H1 (cell line): ENCODE data around the gene SEMA3A. TPM values are rescaled to one million over a fixed set of nuclear protein-coding genes. Genes with fewer than 3 reads are reported as not detected.

Source experiments
- CTCF ChIA-PET: fragments of 300-600 bp; sonication (Branson Sonifier 250); formaldehyde crosslinking; loops from one replicate; lab custom pipeline; 2021; ENCODE audit not compliant: partially characterized antibody; lab: Charles Lee
- POLR2A ChIA-PET: fragments of 300-600 bp; sonication (Branson Sonifier 250); formaldehyde crosslinking; loops from one replicate; lab custom pipeline; 2021; ENCODE audit warnings: inconsistent platforms; ENCODE audit not compliant: partially characterized antibody; lab: Charles Lee
- DNase-seq, 2 experiments: peaks; one replicate each; pipeline versions ENCODE4 v3.0.0 to v3.0.0-alpha.2; 2010 to 2022; ENCODE audit warnings: low spot score in 2 of 2, low read depth in 1 of 2, mixed read lengths in 1 of 2
- FAIRE-seq: peaks from 2 replicates; lab custom pipeline; 2011; peaks lifted over from hg19 to GRCh38; lab: Jason Lieb, UNC
- H2AFZ ChIP-seq: 2 replicates; pipeline ENCODE4 v1.8.1; 2012; ENCODE audit warnings: low read length, inconsistent platforms
- H2AK5ac ChIP-seq: 2 replicates; pipeline ENCODE4 v1.6.1; 2013; ENCODE audit warnings: low read depth, low read length
- H2BK120ac ChIP-seq: replicated peaks from 2 replicates; pipeline ENCODE3; 2013; ENCODE audit warnings: low read depth, low read length, inconsistent platforms
- H2BK12ac ChIP-seq: 2 replicates; pipeline ENCODE4 v1.6.1; 2013; ENCODE audit warnings: low read depth, low read length
- H2BK15ac ChIP-seq: 2 replicates; pipeline ENCODE4 v1.6.1; 2013; ENCODE audit warnings: low read length
- H2BK20ac ChIP-seq: 2 replicates; pipeline ENCODE4 v1.6.1; 2013; ENCODE audit warnings: low read length
- H2BK5ac ChIP-seq: 2 replicates; pipeline ENCODE4 v1.6.1; 2013; ENCODE audit warnings: low read depth, low read length
- H3K14ac ChIP-seq: 2 replicates; pipeline ENCODE4 v1.6.1; 2013; ENCODE audit warnings: inconsistent platforms; ENCODE audit not compliant: insufficient read length
- H3K18ac ChIP-seq: 2 replicates; pipeline ENCODE4 v1.6.1; 2013; ENCODE audit warnings: low read length; ENCODE audit errors: extremely low read depth
- H3K23ac ChIP-seq: 2 replicates; pipeline ENCODE4 v1.6.1; 2013; ENCODE audit warnings: inconsistent platforms; ENCODE audit not compliant: insufficient read length
- H3K23me2 ChIP-seq: 2 replicates; pipeline ENCODE4 v1.6.1; 2013; ENCODE audit warnings: low read depth, low read length
- H3K27ac ChIP-seq: 2 replicates; pipeline ENCODE4 v1.6.1; 2011; ENCODE audit warnings: low read depth, low read length, inconsistent platforms
- H3K27me3 ChIP-seq, 4 experiments: replicated peaks in 1 of 4; 1 replicate in 1 of 4; 2 replicates in 3 of 4; pipeline versions ENCODE4 v1.6.1 to v1.8.1; 2011 to 2013; ENCODE audit warnings: low read length in 3 of 4, mild to moderate bottlenecking in 3 of 4, inconsistent platforms in 2 of 4, mixed read lengths in 2 of 4, moderate library complexity in 1 of 4; ENCODE audit not compliant: control insufficient read depth in 3 of 4, insufficient read depth in 3 of 4; ENCODE audit errors: extremely low read depth in 1 of 4
- H3K36me3 ChIP-seq, 4 experiments: 2 replicates each; pipeline versions ENCODE4 v1.6.1 to v1.8.1; 2011 to 2013; ENCODE audit warnings: mild to moderate bottlenecking in 4 of 4, low read length in 3 of 4, moderate library complexity in 2 of 4, control low read depth in 1 of 4, inconsistent platforms in 1 of 4; ENCODE audit not compliant: insufficient read depth in 4 of 4, control insufficient read depth in 2 of 4
- H3K4ac ChIP-seq: replicated peaks from 2 replicates; pipeline ENCODE3; 2013; ENCODE audit warnings: low read length, low read depth, mixed read lengths, inconsistent platforms; ENCODE audit not compliant: insufficient read length
- H3K4me1 ChIP-seq, 4 experiments: replicated peaks in 1 of 4; 1 replicate in 1 of 4; 2 replicates in 3 of 4; pipeline versions ENCODE4 v1.6.1 to v1.8.1; 2011 to 2013; ENCODE audit warnings: low read length in 3 of 4, inconsistent platforms in 2 of 4, mixed read lengths in 1 of 4; ENCODE audit not compliant: insufficient read depth in 4 of 4, control insufficient read depth in 3 of 4
- H3K4me2 ChIP-seq, 2 experiments: 2 replicates each; pipeline versions ENCODE4 v1.6.1 to v1.8.1; 2011 to 2013; ENCODE audit warnings: low read depth in 2 of 2, low read length in 2 of 2, control low read depth in 1 of 2, inconsistent platforms in 1 of 2, mild to moderate bottlenecking in 1 of 2; ENCODE audit not compliant: insufficient read depth in 1 of 2
- H3K4me3 ChIP-seq, 4 experiments: fragments of 200-600, 300-600 bp in 1 of 4; sonication (generic), shearing (Covaris generic), sonication (Bioruptor Twin) in 1 of 4; 2 replicates each; pipeline versions ENCODE4 v1.5.1 to v1.8.1; 2011 to 2016; ENCODE audit warnings: low read length in 4 of 4, low read depth in 3 of 4, control low read depth in 2 of 4, inconsistent platforms in 2 of 4, mild to moderate bottlenecking in 2 of 4, mixed read lengths in 1 of 4, moderate library complexity in 1 of 4; ENCODE audit not compliant: insufficient read depth in 2 of 4; ENCODE audit errors: extremely low read depth in 1 of 4
- H3K56ac ChIP-seq: replicated peaks from 2 replicates; pipeline ENCODE3; 2013; ENCODE audit warnings: low read depth, mild to moderate bottlenecking, mixed read lengths, low read length, inconsistent platforms; ENCODE audit not compliant: insufficient read length
- H3K79me1 ChIP-seq: 2 replicates; pipeline ENCODE4 v1.6.1; 2013; ENCODE audit warnings: low read depth, low read length, control low read depth
- H3K79me2 ChIP-seq, 2 experiments: 2 replicates each; pipeline versions ENCODE4 v1.6.1 to v1.8.1; 2012 to 2013; ENCODE audit warnings: low read length in 2 of 2, mild to moderate bottlenecking in 2 of 2, inconsistent platforms in 1 of 2; ENCODE audit not compliant: insufficient read depth in 2 of 2, control insufficient read depth in 1 of 2
- H3K9ac ChIP-seq, 4 experiments: replicated peaks in 1 of 4; 1 replicate in 1 of 4; 2 replicates in 3 of 4; pipeline versions ENCODE4 v1.6.1 to v1.8.1; 2011 to 2013; ENCODE audit warnings: low read depth in 3 of 4, low read length in 3 of 4, control low read depth in 2 of 4, mild to moderate bottlenecking in 2 of 4, moderate library complexity in 2 of 4, inconsistent platforms in 1 of 4; ENCODE audit errors: extremely low read depth in 1 of 4
- H3K9me3 ChIP-seq, 2 experiments: 2 replicates each; pipeline versions ENCODE4 v1.6.1 to v1.8.1; 2012 to 2013; ENCODE audit warnings: mild to moderate bottlenecking in 2 of 2, moderate library complexity in 2 of 2, control low read depth in 1 of 2, inconsistent platforms in 1 of 2, low read depth in 1 of 2, low read length in 1 of 2, mixed read lengths in 1 of 2; ENCODE audit not compliant: insufficient read depth in 2 of 2
- H4K20me1 ChIP-seq, 2 experiments: replicated peaks in 1 of 2; 2 replicates each; pipeline versions ENCODE3 to v1.8.1; 2011 to 2013; ENCODE audit warnings: inconsistent platforms in 2 of 2, low read length in 2 of 2, mild to moderate bottlenecking in 1 of 2; ENCODE audit not compliant: insufficient read depth in 2 of 2, control insufficient read depth in 1 of 2
- H4K5ac ChIP-seq: 2 replicates; pipeline ENCODE4 v1.6.1; 2013; ENCODE audit warnings: low read length, low read depth, mixed read lengths, inconsistent platforms; ENCODE audit not compliant: insufficient read length
- H4K8ac ChIP-seq: 2 replicates; pipeline ENCODE4 v1.8.0; 2013; ENCODE audit warnings: mild to moderate bottlenecking, moderate library complexity, low read length, inconsistent platforms; ENCODE audit not compliant: insufficient read depth; ENCODE audit errors: extremely low read depth
- H4K91ac ChIP-seq: replicated peaks from 2 replicates; pipeline ENCODE3; 2013; ENCODE audit warnings: low read length, mixed read lengths, inconsistent platforms; ENCODE audit not compliant: insufficient read length
- BACH1 ChIP-seq: IDR thresholded peaks from 2 replicates; pipeline ENCODE4 v1.6.1; 2012; ENCODE audit warnings: low read length, improper control_type of control experiment
- CBX8 ChIP-seq: fragments of 300-800, 300-1000 bp; sonication (generic); IDR thresholded peaks from 2 replicates; pipeline ENCODE4 v1.7.1; 2016; ENCODE audit warnings: low read depth, low read length, borderline replicate concordance
- JUN ChIP-seq: IDR thresholded peaks from 2 replicates; pipeline ENCODE4 v1.6.1; 2011; ENCODE audit warnings: low read depth, mild to moderate bottlenecking, improper control_type of control experiment, low read length
- JUND ChIP-seq: IDR thresholded peaks from 2 replicates; pipeline ENCODE4 v1.6.1; 2011; ENCODE audit warnings: mild to moderate bottlenecking, improper control_type of control experiment, low read length
- NANOG ChIP-seq: IDR thresholded peaks from 2 replicates; pipeline ENCODE4 v1.6.1; 2011; ENCODE audit warnings: low read length, low read depth, mild to moderate bottlenecking, inconsistent platforms; ENCODE audit not compliant: insufficient read depth, poor library complexity, severe bottlenecking
- NRF1 ChIP-seq: IDR thresholded peaks from 2 replicates; pipeline ENCODE4 v1.6.1; 2011; ENCODE audit warnings: mild to moderate bottlenecking, low read depth, low read length, improper control_type of control experiment
- POLR2AphosphoS5 ChIP-seq: IDR thresholded peaks from 2 replicates; pipeline ENCODE4 v1.6.1; 2011; ENCODE audit warnings: low read depth, low read length
- RNF2 ChIP-seq: fragments of 200-900, 300-1000 bp; sonication (generic); IDR thresholded peaks from 2 replicates; pipeline ENCODE4 v1.7.1; 2016; ENCODE audit warnings: borderline replicate concordance, low read depth, mild to moderate bottlenecking, antibody characterized with exemption, low read length; ENCODE audit not compliant: poor library complexity, severe bottlenecking; ENCODE audit errors: missing control alignments
- SIRT6 ChIP-seq: IDR thresholded peaks from one replicate; pipeline ENCODE4 v1.7.1; 2012; ENCODE audit warnings: low read length, inconsistent platforms
- TBP ChIP-seq: IDR thresholded peaks from 2 replicates; pipeline ENCODE4 v1.6.1; 2011; ENCODE audit warnings: low read depth, low read length, improper control_type of control experiment
- TCF12 ChIP-seq: IDR thresholded peaks from 2 replicates; pipeline ENCODE4 v1.6.1; 2011; ENCODE audit warnings: low read depth, mild to moderate bottlenecking, low read length
- WGBS, 2 experiments: shearing (Covaris generic) in 1 of 2; methylation state at CpG; one replicate each; pipeline versions ENCODE4 v1.1.6 to v1.1.7; 2013 to 2015; ENCODE audit warnings: low lambda C conversion rate in 2 of 2, mixed read lengths in 2 of 2, inconsistent platforms in 1 of 2, low coverage in 1 of 2, missing lambda C conversion rate in 1 of 2; ENCODE audit not compliant: insufficient replicate concordance in 2 of 2, insufficient coverage in 1 of 2, insufficient read length in 1 of 2; ENCODE audit errors: extremely low coverage in 1 of 2, missing lambda C conversion rate in 1 of 2; 5-methylcytosine and 5-hydroxymethylcytosine counted together
- polyA plus RNA-seq, 7 experiments: library from polyadenylated mRNA; depleted of rRNA in 3 of 7; stranded (reverse) in 5 of 7; unstranded in 2 of 7; fragments of >200 nt in 5 of 7; fragments of 200-250 nt in 2 of 7; gene quantifications; 1 replicate in 5 of 7; 2 replicates in 1 of 7; 4 replicates in 1 of 7; pipeline versions ENCODE4 v1.2.1 to v1.2.3, GENCODE V29; 2011 to 2013; ENCODE audit warnings: missing spikeins in 2 of 7, mixed read lengths in 2 of 7
- total RNA-seq: library from RNA; stranded (reverse); fragmentation: NEBNext Ultra II Directional; extraction: Animal tissue kit (Norgen Biotek cat#: 25700); gene quantifications from 2 replicates; pipeline ENCODE4 v1.2.1, GENCODE V29; 2021
- TF ChIP-seq, protein P1 (sequence below), 3 experiments: IDR thresholded peaks; 1 replicate in 2 of 3; 2 replicates in 1 of 3; pipeline versions ENCODE4 v1.5.1 to v1.6.1; 2011; ENCODE audit warnings: low read length in 3 of 3, mild to moderate bottlenecking in 3 of 3, inconsistent platforms in 2 of 3, low read depth in 1 of 3, moderate library complexity in 1 of 3; ENCODE audit not compliant: insufficient read depth in 1 of 3; ENCODE audit errors: control extremely low read depth in 1 of 3

The SEMA3A gene
- total and polyA plus RNA-seq, 2 of the 8 experiments (the other 6 are each of a cell fraction or from before 2014, with no cell fraction given): 8.1 to 45.9 TPM

GRCh38 chr7:84204655-84205054 is 10.1 kb upstream of the SEMA3A start:
- H3K79me1 ChIP-seq: no peaks in the 10 kb centered on the region
- H2BK15ac ChIP-seq: no peak overlapping the region
- no peak overlapping the region for H3K9ac ChIP-seq
- ChIA-PET CTCF (interaction anchor here (0.7 kb wide), 1 partner anchor 42 kb away, joined by 3 read pairs; no protein-coding TSS in a partner anchor), POLR2A (no interaction called here)
- H2BK5ac ChIP-seq: peak overlapping the region; percentile 29; the same call in 1 of the 2 replicates
- H3K23ac ChIP-seq: no peak overlapping the region
- H2BK120ac ChIP-seq: no peak overlapping the region
- no peak overlapping the region for H3K4me2 ChIP-seq
- H3K18ac ChIP-seq: no peak overlapping the region
- WGBS, 2 experiments: 70% methylated on average over 3 of the region's 3 CpGs; no CpG with 5 or more reads in 1 of the 2 experiments
- no peak overlapping the region for H4K5ac ChIP-seq
- no peak overlapping the region for H2AFZ ChIP-seq
- no peak overlapping the region for H3K4ac ChIP-seq
- no peak overlapping the region for H3K14ac ChIP-seq
- no peaks in the 10 kb centered on the region for H3K36me3 ChIP-seq
- H3K56ac ChIP-seq: no peak overlapping the region
- H3K9me3 ChIP-seq: no peaks in the 10 kb centered on the region
- H3K79me2 ChIP-seq: no peaks in the 10 kb centered on the region
- H3K4me1 ChIP-seq: peaks cover 2 to 18% (median 4%) of the 10 kb centered on the region in 4 experiments; a peak in 6 of 7 replicates
- DNase-seq (no peak), FAIRE-seq (peak; percentile 50)
- no peak overlapping the region for H3K27ac ChIP-seq
- H2AK5ac ChIP-seq: no peak overlapping the region
- no peaks in the 10 kb centered on the region for H3K27me3 ChIP-seq
- 0 out of 2 replicates have a peak overlapping the region, but pooled peaks have one; percentile 51 for H2BK12ac ChIP-seq
- no peak overlapping the region for H3K4me3 ChIP-seq
- H4K8ac ChIP-seq: no peak overlapping the region
- no peaks in the 10 kb centered on the region for H3K23me2 ChIP-seq
- peak overlapping the region; percentile 72; the same call in 1 of the 2 replicates for H2BK20ac ChIP-seq
- no peaks in the 10 kb centered on the region for H4K20me1 ChIP-seq
- H4K91ac ChIP-seq: no peak overlapping the region
- TF ChIP-seq BACH1: no peak
- no peak for TF ChIP-seq POLR2AphosphoS5
- TF ChIP-seq, protein P1, sequence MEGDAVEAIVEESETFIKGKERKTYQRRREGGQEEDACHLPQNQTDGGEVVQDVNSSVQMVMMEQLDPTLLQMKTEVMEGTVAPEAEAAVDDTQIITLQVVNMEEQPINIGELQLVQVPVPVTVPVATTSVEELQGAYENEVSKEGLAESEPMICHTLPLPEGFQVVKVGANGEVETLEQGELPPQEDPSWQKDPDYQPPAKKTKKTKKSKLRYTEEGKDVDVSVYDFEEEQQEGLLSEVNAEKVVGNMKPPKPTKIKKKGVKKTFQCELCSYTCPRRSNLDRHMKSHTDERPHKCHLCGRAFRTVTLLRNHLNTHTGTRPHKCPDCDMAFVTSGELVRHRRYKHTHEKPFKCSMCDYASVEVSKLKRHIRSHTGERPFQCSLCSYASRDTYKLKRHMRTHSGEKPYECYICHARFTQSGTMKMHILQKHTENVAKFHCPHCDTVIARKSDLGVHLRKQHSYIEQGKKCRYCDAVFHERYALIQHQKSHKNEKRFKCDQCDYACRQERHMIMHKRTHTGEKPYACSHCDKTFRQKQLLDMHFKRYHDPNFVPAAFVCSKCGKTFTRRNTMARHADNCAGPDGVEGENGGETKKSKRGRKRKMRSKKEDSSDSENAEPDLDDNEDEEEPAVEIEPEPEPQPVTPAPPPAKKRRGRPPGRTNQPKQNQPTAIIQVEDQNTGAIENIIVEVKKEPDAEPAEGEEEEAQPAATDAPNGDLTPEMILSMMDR (IDR thresholded peaks at IDR 0.05; ENCODE audit: control extremely low read depth in 1 of 3, insufficient read depth in 1 of 3, low read depth in 1 of 3, low read length in 3 of 3): no peak
- TF ChIP-seq NANOG: no peak
- TF ChIP-seq SIRT6: no peak
- TF ChIP-seq TCF12: no peak
- no peak for TF ChIP-seq JUN
- no peak for TF ChIP-seq NRF1
- no peak for TF ChIP-seq JUND
- TF ChIP-seq TBP: no peak
- no peak for TF ChIP-seq RNF2
- TF ChIP-seq CBX8: no peak
